GM19035 (cell line): ENCODE data around the gene CCDC88A.
"Not testable (repeated sequence)": the region's sequence is repeated elsewhere in the genome, so short reads cannot be mapped to it uniquely, and the experiment has no call there.

ENCODE experiments used
- ATAC-seq: cut with Tn5 transposase; IDR thresholded peaks from one replicate; pipeline ENCODE4 v1.9.1; 2021; ENCODE audit not compliant: unreplicated experiment

CCDC88A gene

GRCh38 chr2:55391155-55391554, 28.5 kb downstream of the CCDC88A start:
- ATAC-seq: no peak

- not testable (repeated sequence) for ATAC-seq
Measured at GRCh38 chr2:55385516-55385915, 34.1 kb downstream of the CCDC88A start.

GRCh38 chr2:55384786-55385185, 34.9 kb downstream of the CCDC88A start:
- no peak for ATAC-seq

GRCh38 chr2:55371376-55371775, 48.3 kb downstream of the CCDC88A start:
- no peak for ATAC-seq

- no peak for ATAC-seq
Measured at GRCh38 chr2:55370208-55370607, 49.4 kb downstream of the CCDC88A start.

GRCh38 chr2:55365303-55365702, 54.4 kb downstream of the CCDC88A start:
- no peak for ATAC-seq

GRCh38 chr2:55364189-55365055, 55.2 kb downstream of the CCDC88A start:
- no peak for ATAC-seq

- ATAC-seq: no peak
Measured at GRCh38 chr2:55363636-55364035, 56.0 kb downstream of the CCDC88A start.

GRCh38 chr2:55361465-55362189, 58.0 kb downstream of the CCDC88A start:
- ATAC-seq: no peak

GRCh38 chr2:55358451-55358850, 61.2 kb downstream of the CCDC88A start:
- no peak for ATAC-seq

- no peak for ATAC-seq
Measured at GRCh38 chr2:55357927-55358326, 61.7 kb downstream of the CCDC88A start.

GRCh38 chr2:55357164-55357563, 62.5 kb downstream of the CCDC88A start:
- ATAC-seq: no peak

GRCh38 chr2:55356136-55356535, 63.5 kb downstream of the CCDC88A start:
- ATAC-seq: not testable (repeated sequence)

GRCh38 chr2:55355451-55355850, 64.2 kb downstream of the CCDC88A start:
- no peak for ATAC-seq

- ATAC-seq: no peak
Measured at GRCh38 chr2:55351672-55352071, 68.0 kb downstream of the CCDC88A start.

GRCh38 chr2:55345064-55345463, 74.6 kb downstream of the CCDC88A start:
- ATAC-seq: no peak

- no peak for ATAC-seq
Measured at GRCh38 chr2:55338268-55338667, 81.4 kb downstream of the CCDC88A start.

GRCh38 chr2:55334728-55335127, 84.9 kb downstream of the CCDC88A start:
- no peak for ATAC-seq

GRCh38 chr2:55330541-55331297, 88.9 kb downstream of the CCDC88A start:
- no peak for ATAC-seq

GRCh38 chr2:55327470-55328230, 92.0 kb downstream of the CCDC88A start:
- no peak for ATAC-seq

- ATAC-seq: no peak
Measured at GRCh38 chr2:55314985-55315384, 104.7 kb downstream of the CCDC88A start.
